A549 (cell line): ENCODE data around the gene KIRREL1. TPM values are rescaled to one million over a fixed set of nuclear protein-coding genes. Genes with fewer than 3 reads are reported as not detected.

Experiments
- ATAC-seq, 2 experiments: fragments of 200-7000 bp in 1 of 2; fragments of >200 bp in 1 of 2; cut with Nextera tagmentation in 1 of 2; cut with Tn5 transposase in 1 of 2; 3 replicates each; pipeline versions ENCODE4 v1.8.0 to v1.9.1; 2018 to 2020; ENCODE audit warnings: mild to moderate bottlenecking in 1 of 2, moderate library complexity in 1 of 2
- CTCF ChIA-PET: fragments of 300-600 bp; sonication (Branson Sonifier 250); formaldehyde crosslinking; extraction: SDS; loops from one replicate; lab custom pipeline; 2021; ENCODE audit warnings: antibody characterized with exemption, inconsistent platforms; lab: Yijun Ruan, JAX
- POLR2A ChIA-PET: fragments of 350-600 bp; formaldehyde crosslinking; extraction: SDS; loops from one replicate; lab custom pipeline; 2021; ENCODE audit warnings: antibody characterized with exemption, inconsistent platforms; lab: Yijun Ruan, JAX
- DNase-seq, 2 experiments: peaks; one replicate each; pipeline versions ENCODE4 v3.0.0 to v3.0.0-alpha.2; 2011 to 2016; ENCODE audit warnings: low read depth in 1 of 2, low spot score in 1 of 2
- FAIRE-seq: peaks from 2 replicates; lab custom pipeline; 2011; peaks lifted over from hg19 to GRCh38; lab: Jason Lieb, UNC
- H3K27ac ChIP-seq, 2 experiments: fragments of >200 bp; sonication (Bioruptor Twin); formaldehyde crosslinking; 3 replicates each; pipeline ENCODE4 v1.5.1; 2016 to 2017
- H3K4me1 ChIP-seq: fragments of >200 bp; sonication (Bioruptor Twin); formaldehyde crosslinking; 3 replicates; pipeline ENCODE4 v1.6.1; 2016
- H3K4me2 ChIP-seq: fragments of >200 bp; sonication (Bioruptor Twin); formaldehyde crosslinking; 3 replicates; pipeline ENCODE4 v1.6.1; 2016
- H3K4me3 ChIP-seq: fragments of >200 bp; sonication (Bioruptor Twin); formaldehyde crosslinking; 3 replicates; pipeline ENCODE4 v1.5.1; 2016
- H3K9me3 ChIP-seq: fragments of >200 bp; sonication (Bioruptor Twin); formaldehyde crosslinking; 3 replicates; pipeline ENCODE4 v1.6.1; 2016
- ATOH8 ChIP-seq: fragments of 250-450 bp; sonication (Bioruptor Pico); IDR thresholded peaks from 2 replicates; pipeline ENCODE4 v1.5.0; 2020; ENCODE audit warnings: low read depth, mild to moderate bottlenecking, moderate library complexity
- BCL3 ChIP-seq: fragments of >200 bp; sonication (Bioruptor Twin); formaldehyde crosslinking; IDR thresholded peaks from 3 replicates; pipeline ENCODE4 v1.6.1; 2016
- BHLHE40 ChIP-seq: IDR thresholded peaks from 2 replicates; pipeline ENCODE4 v1.6.1; 2012; ENCODE audit warnings: low read depth, low read length, inconsistent platforms
- CBX2 ChIP-seq: fragments of 200-600 bp; sonication (generic); IDR thresholded peaks from 2 replicates; pipeline ENCODE4 v1.6.1; 2016; ENCODE audit warnings: low read depth, mild to moderate bottlenecking, borderline replicate concordance
- CHD2 ChIP-seq: fragments of 150-350 bp; IDR thresholded peaks from 2 replicates; pipeline ENCODE4 v1.6.1; 2014; ENCODE audit warnings: low read length; ENCODE audit not compliant: partially characterized antibody
- CTCF ChIP-seq: fragments of >200 bp; sonication (Bioruptor Twin); formaldehyde crosslinking; IDR thresholded peaks from 3 replicates; pipeline ENCODE4 v1.5.1; 2016
- EHF ChIP-seq: fragments of 250-450 bp; sonication (Bioruptor Pico); IDR thresholded peaks from 2 replicates; pipeline ENCODE4 v1.5.0; 2020; ENCODE audit warnings: mild to moderate bottlenecking
- FOSB ChIP-seq: fragments of 250-450 bp; sonication (Bioruptor Pico); IDR thresholded peaks from 2 replicates; pipeline ENCODE4 v1.5.0; 2020; ENCODE audit warnings: mild to moderate bottlenecking, moderate library complexity
- GATA3 ChIP-seq: IDR thresholded peaks from 2 replicates; pipeline ENCODE4 v1.6.1; 2012; ENCODE audit warnings: borderline replicate concordance
- HMGXB4 ChIP-seq: fragments of 250-450 bp; sonication (Bioruptor Pico); IDR thresholded peaks from 2 replicates; pipeline ENCODE4 v1.5.0; 2021; ENCODE audit warnings: mild to moderate bottlenecking, moderate library complexity, borderline replicate concordance
- HOXB13 ChIP-seq: fragments of 250-450 bp; sonication (Bioruptor Pico); IDR thresholded peaks from 2 replicates; pipeline ENCODE4 v1.5.0; 2020; ENCODE audit warnings: low read depth, mild to moderate bottlenecking, moderate library complexity
- HOXB5 ChIP-seq: fragments of 250-450 bp; sonication (Bioruptor Pico); IDR thresholded peaks from 2 replicates; pipeline ENCODE4 v1.5.0; 2020; ENCODE audit warnings: mild to moderate bottlenecking, moderate library complexity
- JUN ChIP-seq, 2 experiments: fragments of >200 bp; sonication (Bioruptor Twin); formaldehyde crosslinking; IDR thresholded peaks; 2 replicates in 1 of 2; 3 replicates in 1 of 2; pipeline ENCODE4 v1.6.1; 2016 to 2017
- JUNB ChIP-seq: fragments of >200 bp; sonication (Bioruptor Twin); formaldehyde crosslinking; IDR thresholded peaks from 2 replicates; pipeline ENCODE4 v1.6.1; 2016
- MAFK ChIP-seq: fragments of 450-650 bp; IDR thresholded peaks from 2 replicates; pipeline ENCODE4 v1.6.1; 2014; ENCODE audit not compliant: partially characterized antibody
- MAZ ChIP-seq: fragments of 150-350 bp; IDR thresholded peaks from 2 replicates; pipeline ENCODE4 v1.6.1; 2014; ENCODE audit warnings: antibody characterized with exemption, low read depth, low read length, borderline replicate concordance
- MYC ChIP-seq: IDR thresholded peaks from 2 replicates; pipeline ENCODE4 v1.6.1; 2012; ENCODE audit warnings: mild to moderate bottlenecking, inconsistent platforms, low read length, improper control_type of control experiment, borderline replicate concordance
- POLR2AphosphoS2 ChIP-seq: conservative IDR thresholded peaks from 2 replicates; pipeline ENCODE4 v1.6.1; 2012; ENCODE audit warnings: low read length, improper control_type of control experiment, inconsistent platforms
- RFX5 ChIP-seq: fragments of 450-650 bp; IDR thresholded peaks from 2 replicates; pipeline ENCODE4 v1.7.1; 2014; ENCODE audit warnings: antibody characterized with exemption, mild to moderate bottlenecking, moderate library complexity
- ZFP36 ChIP-seq: fragments of 450-650 bp; IDR thresholded peaks from 2 replicates; pipeline ENCODE4 v1.6.1; 2014; ENCODE audit warnings: borderline replicate concordance; ENCODE audit not compliant: partially characterized antibody
- ZNF302 ChIP-seq: fragments of 250-450 bp; sonication (Bioruptor Pico); IDR thresholded peaks from 2 replicates; pipeline ENCODE4 v1.9.0; 2021; ENCODE audit warnings: inconsistent platforms, mild to moderate bottlenecking, moderate library complexity
- ZSCAN20 ChIP-seq: fragments of 250-450 bp; sonication (Bioruptor Pico); IDR thresholded peaks from 2 replicates; pipeline ENCODE4 v1.8.0; 2022; ENCODE audit warnings: mild to moderate bottlenecking, moderate library complexity
- WGBS: methylation state at CpG from one replicate; pipeline ENCODE4 v1.1.6; 2017; ENCODE audit errors: missing lambda C conversion rate; 5-methylcytosine and 5-hydroxymethylcytosine counted together
- polyA plus RNA-seq, 4 experiments: library from polyadenylated mRNA; depleted of rRNA in 3 of 4; stranded (reverse); fragments of >200 nt; fragmentation: RNase III in 1 of 4; extraction: RNeasy Plus Mini Kit Qiagen cat#74134 plus additional on column Dnase treatment in 1 of 4; gene quantifications; 2 replicates in 3 of 4; 3 replicates in 1 of 4; pipeline ENCODE4 v1.2.3, GENCODE V29; 2011 to 2017

KIRREL1 gene
- polyA plus RNA-seq, 2 of the 4 experiments (the other 2 are of a cell fraction), result 18.7 to 41.3 TPM

- no peak for TF ChIP-seq BCL3
- TF ChIP-seq CHD2, result no peak
- no peak for TF ChIP-seq MYC
- TF ChIP-seq MAFK, result no peak
- TF ChIP-seq ZFP36, result no peak
- TF ChIP-seq POLR2AphosphoS2, result no peak
- TF ChIP-seq CTCF, result peak; percentile 87
- TF ChIP-seq RFX5, result no peak
- no peak for TF ChIP-seq BHLHE40
- no peak for TF ChIP-seq ZNF302
- no peak for TF ChIP-seq JUNB
- TF ChIP-seq HOXB13 (CRISPR knock-in tag), result no peak
- no peak for TF ChIP-seq JUN (IDR thresholded peaks at IDR 0.05)
- TF ChIP-seq HOXB5 (CRISPR knock-in tag), result no peak
- no peak for TF ChIP-seq ZSCAN20 (CRISPR knock-in tag)
- TF ChIP-seq, all 56 proteins: peak for 5
Measured at GRCh38 chr1:158112994-158113758, 119.7 kb downstream of the KIRREL1 start (continued).

- POLR2A ChIA-PET, result interaction anchor here (0.5 kb wide), 1 partner anchor 121 kb away, joined by 6 read pairs; no protein-coding TSS in a partner anchor
- H3K4me3 ChIP-seq, result peak overlapping the region; percentile 60
- no peak for TF ChIP-seq ZFP36
- TF ChIP-seq MAFK, result peak; percentile 10
- no peak for TF ChIP-seq GATA3
Measured at GRCh38 chr1:158113759-158114127, 120.3 kb downstream of the KIRREL1 start.

GRCh38 chr1:158115126-158115525 is 121.7 kb downstream of the KIRREL1 start:
- no peak for FAIRE-seq
- WGBS, result 85% methylated on average over 4 of the region's 4 CpGs
- ChIA-PET CTCF (interaction anchor here (1.1 to 45.7 kb wide), 12 partner anchors 7 to 745 kb away, joined by 3 to 2212 read pairs (median 4); partner anchors contain the start of gene KIRREL1), POLR2A (no interaction called here)
- TF ChIP-seq HMGXB4, result no peak
- TF ChIP-seq CBX2, result no peak
- TF ChIP-seq FOSB (CRISPR knock-in tag), result no peak
- no peak for TF ChIP-seq MAZ
- no peak for TF ChIP-seq EHF (CRISPR knock-in tag)
- no peak for TF ChIP-seq ATOH8 (CRISPR knock-in tag)
- Histone ChIP-seq H3K9me3 (no peaks in the 10 kb centered on the region), H3K27ac (no peak overlapping the region), H3K4me2 (no peak overlapping the region), H3K4me3 (no peak overlapping the region), H3K4me1 (0 out of 3 replicates have a peak, but pooled peaks cover 10% of the 10 kb centered on the region)
- no peak for DNase-seq
- ATAC-seq, result no peak

More at GRCh38 chr1:158113759-158114127, 120.3 kb downstream of the KIRREL1 start:
- ATAC-seq (peak; percentile 10 to 23; a peak in 3 of 6 replicates), FAIRE-seq (no peak), DNase-seq (no peak)
- 0 out of 3 replicates have a peak, but pooled peaks cover 10% of the 10 kb centered on the region for H3K4me1 ChIP-seq
- CTCF ChIA-PET, result interaction anchor here (0.5 to 45.7 kb wide), 22 partner anchors 9 to 1003 kb away, joined by 3 to 2212 read pairs (median 5); partner anchors contain the start of gene KIRREL1
- H3K27ac ChIP-seq, result peak overlapping the region; percentile 74 to 85; a peak in 5 of 6 replicates
- H3K9me3 ChIP-seq, result peaks cover 10% of the 10 kb centered on the region
- H3K4me2 ChIP-seq, result peak overlapping the region; percentile 83
- WGBS, result 39% methylated on average over 8 of the region's 8 CpGs
